Stimulated activated CD8-positive, alpha-beta memory T cell treated with anti-CD3 and anti-CD28 coated beads, Interleukin-15, amount 100 ng/mL, for 24 hours (primary cell): Measurements from ENCODE around the gene ALDH1A2.
"Not testable (repeated sequence)": the region's sequence is repeated elsewhere in the genome, so short reads cannot be mapped to it uniquely, and the experiment has no call there.

Experiments
- DNase-seq: peaks from one replicate; pipeline ENCODE4 v3.0.0-alpha.2; 2020; ENCODE audit warnings: low read depth

Gene ALDH1A2

DNA sequence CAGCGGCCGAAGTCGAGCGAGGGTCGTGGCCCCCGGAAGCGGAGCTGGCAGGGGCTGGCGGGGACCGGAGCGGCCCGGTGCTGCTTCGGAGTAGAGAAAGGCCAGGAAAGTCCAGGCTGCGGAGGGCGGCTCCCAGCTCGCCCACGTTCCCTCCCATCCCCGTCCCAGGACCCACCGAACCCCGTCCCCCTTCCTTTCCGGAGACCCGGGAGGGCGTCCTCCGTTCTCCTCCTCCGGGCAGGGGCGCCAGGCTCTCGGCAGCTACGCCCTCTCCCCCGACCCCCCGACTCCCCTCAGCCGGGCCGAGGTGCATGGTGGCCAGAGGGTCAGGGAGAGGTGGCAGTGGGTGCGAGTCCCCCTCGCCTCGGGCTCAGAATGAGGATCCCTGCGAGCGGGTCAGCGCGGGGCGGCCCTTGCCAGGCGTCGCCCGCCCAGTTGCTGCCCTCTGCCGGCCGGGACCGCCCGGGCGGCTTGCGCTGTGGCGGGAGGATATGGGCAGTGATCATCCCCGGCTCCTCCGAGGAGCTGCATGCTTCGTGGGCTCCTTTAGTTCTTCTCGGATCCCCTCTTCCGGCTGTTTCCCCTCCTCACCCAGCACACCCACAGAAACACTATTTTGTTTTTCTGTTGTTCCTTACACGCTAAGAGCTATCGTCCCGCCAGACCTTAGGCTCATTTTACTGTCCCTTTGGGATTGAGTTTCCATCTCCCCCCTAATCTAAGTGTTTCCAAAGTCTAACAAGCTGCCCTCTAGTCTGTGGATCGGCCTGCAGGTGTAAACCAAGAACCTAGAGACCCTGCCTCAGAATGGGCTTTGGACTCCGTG is 744 bp upstream of the ALDH1A2 start:
- DNase-seq = peak; percentile 35

DNA sequence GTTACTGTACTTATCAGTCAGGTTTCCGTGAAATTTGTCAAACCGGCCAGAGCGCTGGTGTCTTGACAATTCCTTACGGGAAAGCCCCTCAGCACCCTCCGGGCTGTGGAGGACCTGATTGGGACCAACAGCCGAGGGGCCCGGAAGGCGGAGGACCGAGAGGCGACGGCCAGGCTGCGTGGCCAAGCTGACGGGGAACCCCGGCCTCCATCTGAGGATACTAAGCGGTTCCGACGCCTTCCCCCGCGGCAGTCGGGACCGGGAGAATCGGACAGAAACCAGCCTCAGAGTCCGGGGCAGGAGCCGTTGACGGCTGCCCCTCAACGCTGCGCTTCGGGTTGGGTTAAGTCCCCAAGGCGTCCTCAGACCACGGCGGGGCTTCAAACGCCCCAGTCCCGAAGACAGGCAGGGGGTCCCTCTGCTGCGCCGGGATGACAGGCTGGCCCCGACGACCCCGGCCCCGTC is 499 bp downstream of the ALDH1A2 start:
- no peak for DNase-seq

DNA sequence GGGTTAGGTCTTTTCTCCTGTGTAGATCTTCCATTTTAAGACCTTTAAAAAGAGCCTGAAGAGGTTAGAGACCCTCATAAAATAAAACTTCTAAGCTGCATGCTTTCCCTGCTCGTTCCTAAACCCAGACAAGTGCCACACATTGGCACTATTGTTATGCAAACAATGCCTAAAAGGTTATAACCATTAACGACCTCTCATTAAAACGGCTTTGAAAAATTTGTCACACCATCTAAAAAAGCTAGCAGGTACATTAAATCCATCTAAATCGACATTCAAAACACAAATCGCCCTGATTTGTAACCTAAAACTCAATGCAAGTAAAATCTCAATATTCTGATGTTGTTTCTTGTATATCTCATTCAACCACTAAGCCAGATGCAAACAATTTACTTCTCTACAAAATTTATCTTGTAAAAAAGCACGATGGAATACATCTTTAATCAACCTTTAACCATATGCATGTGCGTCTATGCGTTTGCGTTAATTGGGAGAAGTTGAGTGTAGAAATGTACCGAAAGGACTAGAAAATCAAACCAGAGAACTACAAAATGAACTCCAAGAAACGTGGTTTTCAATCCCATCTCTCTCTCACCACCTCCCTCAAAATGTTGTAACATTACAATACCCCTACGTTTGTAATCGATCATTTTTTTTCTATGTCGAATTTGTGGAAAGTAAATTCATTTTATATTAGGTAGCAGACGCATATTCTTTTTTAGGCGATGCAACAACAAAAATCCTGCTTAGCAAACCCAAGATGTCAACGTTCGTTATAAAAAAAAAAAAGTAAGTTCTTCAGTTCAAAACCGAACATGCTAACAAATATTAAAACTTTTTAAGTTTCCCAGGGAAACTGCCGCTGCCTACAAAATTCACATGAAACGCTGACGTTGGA is 1.2 kb downstream of the ALDH1A2 start:
- DNase-seq = no peak

DNA sequence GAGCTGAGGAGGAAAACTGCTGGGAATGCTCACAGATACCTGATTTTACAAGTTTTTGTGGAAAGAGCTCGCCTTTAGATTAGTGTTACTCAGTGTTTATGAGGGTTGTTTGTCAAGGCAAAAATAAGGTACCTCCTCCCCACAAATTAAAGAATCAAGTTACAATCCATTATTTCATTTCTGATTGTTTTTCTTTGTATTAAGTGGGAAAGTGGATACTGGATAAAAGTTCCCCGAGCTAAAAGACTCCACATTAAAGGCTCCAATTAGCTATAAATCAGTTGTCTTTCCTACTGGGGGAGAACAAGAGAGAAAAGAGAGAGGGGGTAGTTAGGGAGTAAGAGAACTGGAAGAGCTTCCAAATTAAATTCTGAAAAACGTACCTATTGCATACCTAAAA is 1.9 kb downstream of the ALDH1A2 start:
- DNase-seq = no peak

DNA sequence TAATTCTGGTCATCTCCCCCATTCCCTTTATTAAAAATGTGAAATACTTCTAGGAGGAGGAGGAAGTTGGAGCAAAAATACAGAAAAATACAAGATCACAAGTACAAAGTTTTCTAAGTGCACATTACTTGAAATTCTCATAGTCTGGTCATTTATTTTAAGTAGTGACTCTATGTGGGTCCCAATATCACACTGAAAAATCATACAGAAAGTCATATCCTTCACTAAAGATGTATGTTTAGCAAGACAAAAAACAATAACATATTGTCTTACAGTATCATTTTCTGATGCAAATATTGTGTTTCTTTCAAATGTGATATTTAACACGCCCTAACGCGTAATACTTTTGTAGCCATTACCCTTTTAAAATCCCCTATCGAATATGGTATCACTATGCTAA is 2.5 kb downstream of the ALDH1A2 start:
- DNase-seq = no peak

DNA sequence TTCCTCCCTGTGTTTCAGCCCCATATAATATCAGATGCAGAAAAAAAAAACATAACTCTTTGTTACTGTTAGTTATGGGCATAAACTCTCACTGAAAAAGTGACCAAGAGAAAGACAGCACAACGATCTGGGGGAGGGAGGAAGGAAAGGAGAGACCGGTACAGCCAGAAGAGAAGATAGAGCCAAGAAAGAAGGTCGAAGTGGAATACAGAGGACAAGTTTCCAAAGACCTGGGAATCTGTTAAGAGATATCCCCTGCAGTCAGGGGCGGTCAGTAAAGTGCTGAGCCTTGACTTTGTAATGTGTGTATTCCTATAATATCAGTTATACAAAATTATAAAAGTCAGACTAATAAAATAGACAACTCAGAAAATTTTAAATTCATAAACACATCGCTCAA is 3.3 kb downstream of the ALDH1A2 start:
- no peak for DNase-seq

DNA sequence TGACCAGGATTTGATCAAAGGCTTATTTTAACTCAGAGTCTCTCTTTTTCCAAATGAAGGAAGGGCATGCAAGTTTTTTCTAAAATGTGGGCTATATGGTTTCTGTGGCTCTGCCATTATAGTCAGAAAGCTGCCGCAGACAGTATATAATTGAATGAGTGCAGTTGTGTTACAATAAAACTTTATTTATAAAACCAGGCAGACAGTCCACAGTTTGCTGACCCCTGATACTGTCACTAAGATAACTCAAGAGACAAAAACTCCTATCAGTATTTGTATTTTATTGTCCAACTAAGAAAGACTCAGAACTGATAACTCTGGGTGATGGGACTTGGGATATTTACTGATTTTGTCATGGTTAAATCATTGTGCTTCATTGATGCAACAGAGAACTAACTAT is 4.9 kb downstream of the ALDH1A2 start:
- no peak for DNase-seq

DNA sequence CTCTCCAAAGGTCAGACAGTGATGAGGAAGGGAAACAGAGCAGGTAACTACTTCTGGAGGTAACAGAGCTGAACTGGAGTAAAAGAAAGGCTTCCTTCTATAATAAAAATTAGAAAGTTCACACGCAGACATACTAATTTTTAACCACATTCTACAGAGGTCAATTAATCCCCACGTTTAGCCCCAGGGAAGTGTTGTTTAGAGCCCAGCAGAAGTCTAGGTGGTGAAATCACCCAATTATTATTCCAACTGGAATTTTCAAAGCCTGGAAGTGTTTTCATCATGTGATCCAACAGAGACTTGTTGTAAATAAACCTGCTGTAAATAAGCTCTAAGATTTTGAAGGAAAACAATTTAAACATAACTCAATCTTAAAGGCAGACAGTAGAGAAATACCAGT is 6.8 kb downstream of the ALDH1A2 start:
- DNase-seq = no peak

DNA sequence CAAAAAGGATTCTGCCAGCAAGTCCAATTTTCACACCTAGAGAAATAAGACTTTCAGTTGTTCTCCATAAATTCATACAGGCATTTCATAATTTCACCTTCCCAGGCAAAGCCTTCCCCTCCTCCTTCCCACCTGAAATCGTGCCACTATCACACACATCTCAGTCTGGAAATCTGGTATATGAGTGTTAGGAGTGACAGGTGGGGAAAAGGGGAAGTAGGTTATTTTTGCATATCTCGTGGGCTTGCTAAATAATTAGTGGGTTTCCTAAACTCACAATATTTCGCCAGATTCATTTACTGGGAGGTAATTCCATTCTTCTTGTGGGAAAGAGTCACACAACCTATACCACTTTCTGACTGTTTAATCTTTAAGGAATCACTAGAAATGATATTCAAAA is 7.4 kb downstream of the ALDH1A2 start:
- DNase-seq = no peak

DNA sequence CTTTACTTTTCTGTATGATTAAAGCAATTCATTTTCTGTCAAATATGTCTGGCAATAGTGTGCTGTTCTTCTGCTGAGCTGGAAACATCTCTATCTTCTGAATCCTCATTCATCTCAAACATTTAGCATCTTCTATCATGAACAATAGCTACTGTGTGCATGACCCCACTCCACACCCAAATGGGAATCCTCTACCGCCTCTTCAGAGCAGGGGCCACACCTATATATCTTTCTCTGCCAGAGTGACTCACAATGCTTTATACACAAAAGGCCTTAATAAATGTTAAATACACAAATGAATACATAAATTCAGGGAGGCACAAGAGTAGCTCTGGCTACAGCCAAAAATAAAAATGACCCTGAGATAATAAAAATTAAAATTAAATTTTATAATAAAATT is 8.0 kb downstream of the ALDH1A2 start:
- no peak for DNase-seq

DNA sequence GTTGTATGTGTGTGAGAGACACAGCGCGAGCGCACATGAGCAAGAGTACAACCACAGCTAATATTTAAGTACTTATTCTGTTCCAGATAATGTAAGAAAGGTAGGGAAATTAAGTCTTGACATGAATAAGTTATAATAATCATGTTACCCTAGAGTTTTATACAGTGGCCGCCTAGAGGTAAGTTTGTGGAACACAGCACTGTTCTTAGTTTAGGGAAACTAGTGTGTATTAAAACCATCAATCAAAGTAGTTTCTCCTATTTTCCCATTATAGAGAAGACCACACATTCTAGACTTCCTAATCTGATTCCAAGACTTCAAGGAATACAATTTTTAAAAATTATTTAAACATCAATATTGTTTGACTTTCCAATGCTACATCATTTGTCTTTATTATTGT is 9.5 kb downstream of the ALDH1A2 start:
- DNase-seq = no peak

DNA sequence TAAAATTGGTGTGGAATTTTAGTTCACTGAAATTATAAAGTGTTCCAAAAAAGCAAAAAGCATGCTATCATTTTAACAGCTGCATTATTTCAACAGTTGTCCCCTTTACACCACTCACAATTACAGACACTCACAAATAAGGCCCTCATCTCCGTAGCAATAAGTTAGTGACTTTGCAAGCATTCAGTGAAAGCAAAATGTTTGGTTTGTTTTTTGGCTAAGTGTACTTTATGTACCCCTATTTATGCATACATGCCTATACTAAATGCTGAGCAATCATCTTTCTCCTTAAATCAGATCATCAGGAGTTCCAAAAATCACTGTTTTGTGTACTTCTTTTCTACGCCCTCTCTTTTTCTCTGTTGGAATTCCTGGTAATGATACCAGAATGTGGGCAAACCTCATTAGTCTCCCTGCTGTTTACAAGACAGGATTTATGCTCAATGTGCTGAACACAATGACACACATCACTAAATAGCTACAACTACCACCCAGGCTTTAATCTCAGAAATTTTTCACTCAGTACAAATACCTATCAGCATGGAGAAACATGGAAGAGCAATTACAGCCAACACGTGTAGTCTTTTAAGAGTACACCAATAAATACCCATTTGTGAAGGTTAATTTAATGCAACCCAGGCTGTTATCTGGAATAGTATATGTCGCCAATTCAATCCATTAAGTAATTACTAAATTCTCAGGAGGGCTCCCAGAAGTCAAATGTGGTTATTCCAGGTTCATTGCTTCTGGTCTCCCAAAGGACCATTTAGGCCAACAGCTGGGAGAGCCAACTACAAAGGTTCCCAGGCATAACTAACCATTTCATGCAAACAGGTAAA is 12.0 kb downstream of the ALDH1A2 start:
- DNase-seq = no peak

DNA sequence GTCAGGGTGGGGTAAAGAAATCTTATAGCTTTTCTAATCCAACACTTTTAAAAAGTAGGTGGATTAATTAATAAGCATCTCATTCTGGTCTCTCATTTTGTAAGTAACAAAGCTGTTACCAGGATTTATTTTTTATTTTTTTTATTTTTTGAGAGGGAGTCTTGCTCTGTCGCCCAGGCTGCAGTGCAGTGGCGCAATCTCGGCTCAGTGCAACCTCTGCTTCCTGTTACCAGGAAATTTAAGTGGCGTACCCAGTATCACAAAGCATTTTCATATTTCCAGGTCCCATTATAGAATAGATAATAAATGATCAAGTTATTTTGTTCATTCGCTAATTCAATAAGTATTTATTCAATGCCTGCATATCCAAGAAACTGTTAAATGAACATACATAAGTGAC is 13.2 kb downstream of the ALDH1A2 start:
- no peak for DNase-seq

DNA sequence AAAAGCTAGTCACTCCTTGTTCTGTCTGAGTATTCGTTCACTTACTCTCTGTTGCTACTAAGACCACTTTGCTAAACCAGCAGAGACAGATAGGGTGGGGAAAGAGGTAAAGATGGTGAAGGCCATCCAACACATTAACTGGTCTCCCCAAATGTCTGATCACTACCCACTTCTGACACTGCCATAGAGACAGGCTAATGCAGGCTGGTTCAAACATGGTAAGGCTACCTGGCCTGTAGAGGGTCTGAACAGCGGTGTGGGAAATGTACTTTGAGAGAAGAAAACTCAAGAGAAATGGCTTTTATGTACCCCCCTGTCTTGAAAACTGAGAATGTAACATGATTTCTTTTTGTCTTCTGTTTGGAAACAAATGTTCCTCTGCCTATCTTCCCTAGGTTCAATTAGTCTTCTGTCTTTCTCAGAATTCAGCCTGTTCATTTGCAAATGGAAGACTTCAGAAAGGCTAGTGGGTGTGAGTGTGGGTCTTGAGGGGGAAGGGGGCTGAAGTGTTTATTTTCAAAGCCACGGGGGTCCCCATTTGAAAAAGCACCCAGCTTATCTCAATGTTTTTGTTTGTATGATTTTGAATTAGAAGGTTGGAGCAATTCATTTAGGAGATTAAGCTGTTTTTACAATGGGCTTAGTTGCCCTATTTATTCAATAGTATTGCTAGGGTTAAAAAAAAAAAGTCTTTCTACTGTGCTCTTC is 15.8 kb downstream of the ALDH1A2 start:
- DNase-seq = no peak

DNA sequence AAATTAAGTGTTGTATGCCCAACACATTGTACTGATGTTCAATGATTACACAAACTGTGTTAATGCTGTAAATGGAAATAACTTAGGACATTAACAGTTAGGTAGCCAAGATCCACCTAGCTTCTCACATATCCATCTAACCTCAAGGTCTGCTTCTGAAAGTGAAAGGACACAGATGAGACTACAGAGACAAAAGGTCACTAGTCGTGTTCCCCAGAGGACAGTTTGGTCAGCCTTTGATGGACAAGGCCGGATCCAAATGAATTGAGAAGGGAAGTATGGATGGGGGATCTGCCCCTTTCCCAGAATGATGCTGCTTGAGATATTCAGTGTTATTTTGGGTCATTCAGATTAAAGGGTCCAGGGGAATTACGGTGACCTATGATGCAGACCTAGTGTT is 17.2 kb downstream of the ALDH1A2 start:
- no peak for DNase-seq

DNA sequence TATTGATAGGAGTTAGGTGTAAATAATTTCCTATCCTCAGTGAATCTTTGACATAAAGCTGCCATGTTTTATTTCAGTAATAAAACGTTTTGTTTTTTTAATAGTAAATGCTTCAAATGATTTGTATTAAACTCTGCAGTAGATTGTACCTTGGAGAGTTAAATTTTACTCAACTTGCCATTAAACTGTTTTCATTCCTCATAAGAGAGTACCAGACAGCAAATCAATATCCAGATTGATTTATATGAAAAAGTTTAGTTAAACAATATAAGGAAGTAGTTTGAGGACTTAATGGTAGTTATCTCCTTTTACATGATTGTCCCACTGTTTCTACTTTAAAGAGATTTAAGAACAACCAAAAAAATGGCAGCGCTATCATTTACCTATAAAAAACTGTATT is 18.4 kb downstream of the ALDH1A2 start:
- no peak for DNase-seq

DNA sequence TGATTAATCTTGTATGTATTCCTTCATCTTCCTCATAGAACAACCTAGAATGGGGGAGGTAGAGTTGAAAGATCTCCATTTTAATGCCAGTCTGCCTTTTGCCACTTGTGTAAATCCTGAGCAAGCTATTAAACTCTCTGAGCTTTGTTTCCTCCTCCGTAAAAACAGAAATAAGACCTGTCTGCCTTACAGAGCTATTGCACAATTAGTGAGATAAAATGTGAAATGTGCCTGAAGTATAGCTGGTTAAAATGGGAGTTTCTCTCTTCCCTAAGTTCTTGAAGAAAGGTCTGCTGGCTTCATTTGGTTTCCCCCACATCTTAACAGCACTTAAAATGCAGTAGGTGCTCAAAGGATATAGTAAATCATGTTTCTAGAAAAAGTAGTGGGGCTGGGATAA is 19.0 kb downstream of the ALDH1A2 start:
- no peak for DNase-seq

DNA sequence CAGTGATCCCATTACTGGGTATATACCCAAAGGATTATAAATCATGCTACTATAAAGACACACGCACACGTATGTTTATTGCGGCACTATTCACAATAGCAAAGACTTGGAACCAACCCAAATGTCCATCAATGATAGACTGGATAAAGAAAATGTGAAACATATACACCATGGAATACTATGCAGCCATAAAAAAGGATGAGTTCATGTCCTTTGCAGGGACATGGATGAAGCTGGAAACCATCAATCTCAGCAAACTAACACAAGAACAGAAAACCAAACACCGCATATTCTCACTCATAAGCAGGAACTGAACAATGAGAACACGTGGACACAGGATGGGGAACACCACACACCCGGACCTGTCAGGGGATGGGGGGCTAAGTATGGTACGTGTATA is 20.1 kb downstream of the ALDH1A2 start:
- not testable (repeated sequence) for DNase-seq

DNA sequence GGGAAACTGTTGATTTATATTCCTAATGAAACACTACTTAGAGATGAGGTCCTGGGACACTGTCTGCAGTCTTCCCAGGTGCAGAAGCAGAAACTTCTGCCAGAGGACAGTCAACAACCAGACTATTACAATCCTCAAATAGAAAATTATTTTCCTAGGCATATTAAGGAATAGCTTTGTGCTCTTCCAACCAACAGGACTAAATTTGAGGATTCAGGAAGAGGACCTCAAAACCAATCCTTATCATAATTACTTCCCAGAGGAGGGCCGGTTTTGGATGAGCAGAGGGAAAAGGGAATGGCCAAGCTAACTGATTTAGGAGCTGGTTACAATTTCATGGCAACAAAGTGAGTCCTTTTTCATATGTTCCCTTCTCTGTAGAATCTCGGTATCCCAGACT is 21.0 kb downstream of the ALDH1A2 start:
- DNase-seq = no peak

DNA sequence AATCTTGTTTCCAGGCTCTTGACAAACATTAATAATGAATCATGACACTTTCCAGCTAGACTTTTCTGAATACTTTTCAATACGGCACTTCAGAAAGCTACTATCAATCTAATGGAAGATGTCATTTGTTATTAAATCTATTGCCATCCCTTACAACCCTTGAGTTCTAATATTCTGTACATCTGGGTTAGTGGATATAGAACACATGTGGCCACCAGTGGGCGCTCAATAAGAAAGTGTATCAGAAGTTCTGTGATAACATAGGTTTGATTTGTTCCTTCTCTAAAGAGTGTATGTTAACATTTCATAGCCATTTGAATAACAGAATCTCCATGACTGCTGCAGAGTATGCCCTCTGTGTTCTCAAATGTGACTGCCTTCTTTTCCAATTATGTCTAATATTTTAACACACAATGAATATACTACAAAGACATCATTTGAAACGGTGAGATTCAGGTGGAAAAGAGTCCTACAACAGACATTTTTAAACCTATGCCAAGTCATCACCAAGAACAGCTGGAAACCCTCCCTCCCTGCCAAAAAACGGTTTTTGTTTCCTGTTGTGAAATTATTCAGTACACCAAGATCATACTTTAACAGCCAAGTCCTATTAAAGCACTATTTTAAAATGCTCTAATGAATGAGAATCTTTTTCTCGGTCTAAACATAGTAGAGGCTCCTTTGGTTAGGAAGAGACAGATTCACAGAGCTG is 22.2 kb downstream of the ALDH1A2 start:
- DNase-seq = no peak

DNA sequence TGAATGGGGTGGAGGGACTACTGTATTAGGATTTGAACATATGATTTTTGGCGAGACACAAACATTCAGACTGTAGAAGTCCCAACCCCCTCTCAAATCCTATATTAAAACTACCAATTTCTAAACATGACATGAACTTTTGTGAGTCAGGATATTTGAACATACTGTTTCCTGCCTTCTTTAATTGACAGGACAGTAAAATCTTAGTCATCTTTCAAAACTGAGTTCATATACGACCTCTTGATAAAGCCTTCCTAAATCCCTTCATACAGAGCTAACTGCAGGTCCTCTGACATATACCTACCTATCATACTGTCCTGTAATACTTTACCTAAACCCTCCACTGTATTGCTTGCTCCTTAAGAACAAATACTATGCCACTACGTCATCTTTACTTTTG is 23.5 kb downstream of the ALDH1A2 start:
- no peak for DNase-seq
